Muscle layer of duodenum (tissue), 2 donors: Measurements from ENCODE around the gene STK32C.
A peak's percentile ranks its signal among the peaks of the same experiment; 100 is the strongest.
"Not testable (repeated sequence)": the region's sequence is repeated elsewhere in the genome, so short reads cannot be mapped to it uniquely, and the experiment has no call there.

Source experiments
- H3K27ac ChIP-seq: one replicate; pipeline ENCODE4 v1.7.0; 2013; ENCODE audit warnings: mild to moderate bottlenecking, low read length
- H3K27me3 ChIP-seq: one replicate; pipeline ENCODE4 v1.7.0; 2013; ENCODE audit warnings: low read depth, mild to moderate bottlenecking, control low read depth, low read length
- H3K36me3 ChIP-seq, 2 donors: one replicate each; pipeline ENCODE4 v1.7.0; 2013; ENCODE audit warnings: low read length in 2 of 2, control low read depth in 1 of 2, mild to moderate bottlenecking in 1 of 2; ENCODE audit not compliant: insufficient read depth in 2 of 2, control insufficient read depth in 1 of 2
- H3K4me1 ChIP-seq, 2 donors: one replicate each; pipeline ENCODE4 v1.7.0; 2013; ENCODE audit warnings: low read length in 2 of 2, mild to moderate bottlenecking in 2 of 2, control low read depth in 1 of 2, moderate library complexity in 1 of 2; ENCODE audit not compliant: insufficient read depth in 2 of 2, control insufficient read depth in 1 of 2
- H3K4me3 ChIP-seq, 2 donors: one replicate each; pipeline ENCODE4 v1.7.0; 2013; ENCODE audit warnings: low read length in 2 of 2, low read depth in 1 of 2, mild to moderate bottlenecking in 1 of 2
- H3K9me3 ChIP-seq, 2 donors: one replicate each; pipeline ENCODE4 v1.7.0; 2013; ENCODE audit warnings: low read length in 2 of 2, control low read depth in 1 of 2, mild to moderate bottlenecking in 1 of 2; ENCODE audit not compliant: control insufficient read depth in 1 of 2
- donor health status: healthy.

The STK32C gene

DNA sequence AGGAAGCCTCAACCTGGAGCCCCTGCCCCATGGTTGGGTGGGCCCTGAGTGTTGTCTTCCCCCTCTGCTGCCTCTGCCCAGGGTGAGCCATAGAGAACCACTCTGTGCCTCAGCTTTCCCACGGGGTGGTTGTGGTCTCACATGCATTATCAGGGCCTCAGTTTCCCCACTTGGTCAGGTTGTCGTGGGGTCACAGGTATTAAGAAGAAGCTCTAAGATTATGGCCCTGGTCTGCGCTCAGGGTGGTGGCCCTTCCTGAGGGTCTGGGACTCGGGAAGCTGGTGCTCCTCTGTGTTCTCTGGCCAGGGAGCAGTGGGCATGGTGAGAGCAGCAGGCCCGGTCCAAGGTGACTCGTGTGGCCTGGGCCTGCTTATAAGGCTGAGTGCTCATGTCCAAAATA, 42.0 kb upstream of the STK32C start:
- no peak overlapping the region for H3K4me3 ChIP-seq
- no peaks in the 10 kb centered on the region for H3K9me3 ChIP-seq
- H3K36me3 ChIP-seq: peaks cover 9 to 33% of the 10 kb centered on the region in 2 donors

DNA sequence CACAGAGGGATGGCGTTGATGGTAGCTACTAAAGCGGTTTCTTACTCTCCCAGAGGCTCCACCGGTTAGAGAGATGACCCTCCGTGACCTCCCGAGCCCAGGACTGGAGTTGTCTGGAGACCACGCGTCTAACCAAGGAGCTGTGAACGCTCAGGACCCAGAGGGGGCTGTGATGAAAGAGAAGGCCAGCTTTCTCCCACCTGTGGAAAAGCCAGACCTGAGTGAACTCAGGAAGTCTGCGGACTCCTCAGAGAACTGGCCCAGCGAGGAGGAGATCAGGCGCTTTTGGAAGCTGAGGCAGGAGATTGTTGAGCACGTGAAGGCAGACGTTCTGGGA, 40.1 kb upstream of the STK32C start:
- H3K4me3 ChIP-seq: no peak overlapping the region
- H3K4me1 ChIP-seq: no peaks in the 10 kb centered on the region
- H3K27ac ChIP-seq: no peak overlapping the region
- peaks cover 13 to 38% of the 10 kb centered on the region in 2 donors for H3K36me3 ChIP-seq
- no peaks in the 10 kb centered on the region for H3K27me3 ChIP-seq
- H3K9me3 ChIP-seq: no peaks in the 10 kb centered on the region

More for the DNA sequence above, 42.0 kb upstream of the STK32C start:
- H3K27me3 ChIP-seq: no peaks in the 10 kb centered on the region
- H3K4me1 ChIP-seq: no peaks in the 10 kb centered on the region
- H3K27ac ChIP-seq: no peak overlapping the region

GRCh38 chr10:132347211-132347930, 39.6 kb upstream of the STK32C start:
- no peaks in the 10 kb centered on the region for H3K27me3 ChIP-seq
- H3K4me3 ChIP-seq: no peak overlapping the region
- no peaks in the 10 kb centered on the region for H3K4me1 ChIP-seq
- peaks cover 13 to 39% of the 10 kb centered on the region in 2 donors for H3K36me3 ChIP-seq
- H3K27ac ChIP-seq: no peak overlapping the region
- H3K9me3 ChIP-seq: no peaks in the 10 kb centered on the region

GRCh38 chr10:132346806-132347205, 39.1 kb upstream of the STK32C start:
- H3K36me3 ChIP-seq: peaks cover 13 to 41% of the 10 kb centered on the region in 2 donors

DNA sequence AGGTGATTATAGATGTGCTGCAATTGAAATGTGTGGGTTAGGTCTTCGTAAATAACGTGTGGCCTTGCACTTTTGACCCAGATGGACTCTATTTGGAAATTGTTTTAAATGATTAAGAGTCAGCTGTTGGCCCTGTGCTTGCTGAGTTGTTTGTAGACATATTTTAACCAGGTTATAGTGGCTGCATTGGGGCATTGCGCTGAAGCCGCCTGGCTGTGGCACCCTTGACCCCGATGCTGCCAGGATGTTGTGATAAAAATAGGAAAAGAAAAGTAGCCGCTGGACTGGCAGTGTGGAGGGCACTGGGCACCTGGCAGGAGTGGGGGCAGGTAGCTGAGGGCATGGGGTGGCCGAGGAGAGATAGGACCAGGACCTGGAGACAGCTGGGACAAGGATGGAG, 37.6 kb upstream of the STK32C start:
- H3K36me3 ChIP-seq: peaks cover 13 to 34% of the 10 kb centered on the region in 2 donors

More at GRCh38 chr10:132346806-132347205, 39.1 kb upstream of the STK32C start:
- H3K9me3 ChIP-seq: no peaks in the 10 kb centered on the region
- H3K4me1 ChIP-seq: no peaks in the 10 kb centered on the region
- H3K27ac ChIP-seq: no peak overlapping the region
- H3K4me3 ChIP-seq: no peak overlapping the region
- no peaks in the 10 kb centered on the region for H3K27me3 ChIP-seq

DNA sequence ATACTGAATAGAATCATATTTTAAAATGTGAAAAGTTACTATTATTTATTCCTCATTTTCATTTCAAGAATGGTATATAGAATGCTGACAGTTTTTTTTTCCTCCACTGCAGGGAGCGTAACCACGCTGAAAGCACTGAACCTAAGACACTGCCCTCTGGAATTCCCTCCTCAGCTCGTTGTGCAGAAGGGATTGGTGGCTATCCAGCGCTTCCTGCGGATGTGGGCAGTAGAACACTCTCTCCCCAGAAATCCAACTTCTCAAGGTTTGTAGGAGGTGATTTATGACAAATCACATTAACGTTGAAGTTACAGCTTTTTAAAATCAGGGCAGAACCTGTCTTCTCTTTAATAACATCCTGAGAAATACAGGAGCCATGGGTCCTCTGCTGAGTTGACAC, 36.6 kb upstream of the STK32C start:
- H3K27me3 ChIP-seq: no peaks in the 10 kb centered on the region

More for the DNA sequence above, 37.6 kb upstream of the STK32C start:
- Histone ChIP-seq H3K4me1 (no peaks in the 10 kb centered on the region), H3K9me3 (no peaks in the 10 kb centered on the region), H3K27me3 (no peaks in the 10 kb centered on the region), H3K27ac (no peak overlapping the region), H3K4me3 (no peak overlapping the region)

GRCh38 chr10:132342553-132342952, 34.8 kb upstream of the STK32C start:
- peaks cover 0 to 3% of the 10 kb centered on the region in 2 donors for H3K4me1 ChIP-seq
- peaks cover 3 to 18% of the 10 kb centered on the region in 2 donors for H3K36me3 ChIP-seq

More for the DNA sequence above, 36.6 kb upstream of the STK32C start:
- Histone ChIP-seq H3K36me3 (peaks cover 13 to 30% of the 10 kb centered on the region in 2 donors), H3K9me3 (no peaks in the 10 kb centered on the region), H3K4me1 (no peaks in the 10 kb centered on the region), H3K4me3 (no peak overlapping the region), H3K27ac (no peak overlapping the region)

DNA sequence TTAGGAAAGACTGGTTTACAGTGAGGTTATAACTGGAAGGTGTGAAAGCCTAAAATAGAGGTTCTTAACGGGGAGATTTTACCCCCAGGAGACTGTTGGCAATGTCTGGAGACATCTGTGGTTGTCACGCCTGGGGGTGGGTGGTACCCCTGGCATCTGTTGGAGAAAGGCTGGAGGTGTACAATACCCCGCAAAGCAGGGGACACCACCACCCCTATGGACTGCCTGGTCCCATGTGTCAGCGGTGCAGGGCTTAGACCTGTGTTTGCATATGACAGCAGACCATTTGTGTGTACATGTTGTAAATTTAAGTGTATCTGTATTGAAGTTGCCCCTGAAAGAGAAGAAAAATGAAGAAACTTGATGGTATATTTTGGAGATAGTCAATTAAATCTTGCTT, 34.0 kb upstream of the STK32C start:
- Histone ChIP-seq H3K36me3 (peaks cover 3 to 18% of the 10 kb centered on the region in 2 donors), H3K4me1 (peaks cover 0 to 4% of the 10 kb centered on the region in 2 donors), H3K9me3 (no peaks in the 10 kb centered on the region), H3K27me3 (no peaks in the 10 kb centered on the region), H3K4me3 (no peak overlapping the region), H3K27ac (no peak overlapping the region)

More at GRCh38 chr10:132342553-132342952, 34.8 kb upstream of the STK32C start:
- H3K27me3 ChIP-seq: no peaks in the 10 kb centered on the region
- H3K9me3 ChIP-seq: no peaks in the 10 kb centered on the region
- H3K4me3 ChIP-seq: no peak overlapping the region
- H3K27ac ChIP-seq: no peak overlapping the region

GRCh38 chr10:132341017-132341416, 33.3 kb upstream of the STK32C start:
- peaks cover 0 to 4% of the 10 kb centered on the region in 2 donors for H3K4me1 ChIP-seq
- H3K9me3 ChIP-seq: no peaks in the 10 kb centered on the region
- no peak overlapping the region for H3K27ac ChIP-seq
- peaks cover 3 to 18% of the 10 kb centered on the region in 2 donors for H3K36me3 ChIP-seq
- H3K27me3 ChIP-seq: no peaks in the 10 kb centered on the region
- no peak overlapping the region for H3K4me3 ChIP-seq

DNA sequence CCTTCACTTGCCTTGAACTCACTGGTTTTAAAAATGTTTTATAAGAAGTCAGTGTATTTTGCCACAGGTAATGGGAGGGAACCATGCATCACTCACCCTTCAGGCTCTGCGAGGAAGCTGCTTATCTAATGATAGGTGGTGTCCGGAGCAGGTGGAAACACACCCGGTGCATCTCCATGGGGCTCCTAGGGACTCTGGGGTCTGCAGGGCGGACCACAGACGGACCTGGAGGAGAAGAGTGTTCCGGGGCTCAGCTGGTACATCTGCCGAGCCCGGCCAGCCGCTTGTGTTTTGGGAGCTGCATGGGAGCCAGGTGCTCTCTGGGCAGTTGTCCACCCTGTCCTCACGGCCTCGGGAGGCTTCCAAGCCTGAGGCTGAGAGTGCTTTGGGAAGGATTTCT, 31.5 kb upstream of the STK32C start:
- no peak overlapping the region for H3K4me3 ChIP-seq
- H3K27me3 ChIP-seq: no peaks in the 10 kb centered on the region
- H3K27ac ChIP-seq: no peak overlapping the region
- H3K9me3 ChIP-seq: no peaks in the 10 kb centered on the region
- peaks cover 1 to 7% of the 10 kb centered on the region in 2 donors for H3K36me3 ChIP-seq
- H3K4me1 ChIP-seq: peaks cover 0 to 4% of the 10 kb centered on the region in 2 donors

DNA sequence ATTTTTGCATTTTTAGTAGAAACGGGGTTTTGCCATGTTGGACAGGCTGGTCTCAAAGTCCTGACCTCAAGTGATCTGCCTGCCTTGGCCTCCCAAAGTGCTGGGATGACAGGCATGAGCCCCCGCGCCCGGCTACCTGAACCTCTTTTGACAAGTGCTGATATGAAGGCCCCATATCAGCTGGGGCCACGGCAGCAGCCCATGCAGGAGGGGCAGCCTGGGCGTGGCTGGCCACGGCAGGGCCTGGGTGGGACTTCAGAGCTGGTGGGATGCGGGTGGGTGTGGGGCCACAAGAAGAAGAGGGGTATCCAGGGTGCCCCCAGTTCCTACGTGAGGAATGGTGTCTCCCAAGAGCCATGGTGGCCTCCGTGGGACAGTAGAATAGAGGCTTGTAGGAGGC, 31.1 kb upstream of the STK32C start:
- peaks cover 0 to 7% of the 10 kb centered on the region in 2 donors for H3K36me3 ChIP-seq
- no peaks in the 10 kb centered on the region for H3K27me3 ChIP-seq
- no peaks in the 10 kb centered on the region for H3K9me3 ChIP-seq
- no peak overlapping the region for H3K4me3 ChIP-seq
- peaks cover 0 to 4% of the 10 kb centered on the region in 2 donors for H3K4me1 ChIP-seq
- H3K27ac ChIP-seq: no peak overlapping the region

- H3K4me3 ChIP-seq: peak overlapping the region; percentile 62 to 70
- H3K9me3 ChIP-seq, H3K4me1 ChIP-seq, H3K27me3 ChIP-seq, H3K27ac ChIP-seq, H3K36me3 ChIP-seq: not testable (repeated sequence)
Measured at GRCh38 chr10:132337854-132338253, 30.1 kb upstream of the STK32C start.
